Measurements from ENCODE around the gene ATP2A2. TPM values are rescaled to one million over a fixed set of nuclear protein-coding genes. Genes with fewer than 3 reads are reported as not detected.

The ATP2A2 gene
- polyA plus RNA-seq, 1 donor (not counting 4 experiments of a cell fraction or from before 2014, with no cell fraction given), result 127 TPM

DNA sequence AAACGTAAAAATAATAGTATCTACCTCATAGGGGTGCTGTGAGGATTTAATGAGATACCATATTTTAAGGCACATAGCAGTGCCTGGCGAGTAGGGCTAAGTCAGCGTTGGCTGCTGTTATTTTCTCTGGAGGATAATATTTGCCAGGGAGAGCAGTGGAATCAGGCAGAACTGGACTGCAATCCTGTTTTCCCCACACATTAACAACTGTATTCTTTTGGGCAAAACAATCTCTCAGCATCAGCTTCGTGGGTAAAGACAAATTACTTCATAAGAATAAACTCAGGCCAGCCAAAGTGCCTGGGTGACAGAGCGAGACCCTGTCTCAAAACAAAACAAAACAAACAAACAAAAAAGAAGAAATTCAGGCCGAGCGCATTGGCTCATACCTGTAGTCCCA lies 29.7 kb upstream of the ATP2A2 start:
- DNase-seq (ENCODE audit: low read depth, low spot score), result no peak
- Histone ChIP-seq H3K79me2 (ENCODE audit: control insufficient read depth, insufficient read depth, low read length) (no peaks in the 10 kb centered on the region), H2AFZ (ENCODE audit: control insufficient read depth, low read length) (no peak overlapping the region), H4K20me1 (ENCODE audit: control insufficient read depth, extremely low read depth, insufficient read depth, low read length) (no peaks in the 10 kb centered on the region), H3K4me3 (ENCODE audit: control insufficient read depth in 2 of 3, extremely low read depth in 1 of 3, insufficient read depth in 2 of 3, low read depth in 1 of 3, low read length in 3 of 3) (no peak overlapping the region), H3K9me3 (ENCODE audit: control insufficient read depth, low read depth, low read length) (no peaks in the 10 kb centered on the region), H3K4me1 (ENCODE audit: control insufficient read depth, extremely low read depth, insufficient read depth, low read length) (peaks cover 28% of the 10 kb centered on the region), H3K36me3 (ENCODE audit: control insufficient read depth in 2 of 2, extremely low read depth in 1 of 2, insufficient read depth in 2 of 2, low read length in 2 of 2) (no peaks in the 10 kb centered on the region), H3K27ac (ENCODE audit: control insufficient read depth, insufficient read depth, low read length) (no peak overlapping the region), H3K9ac (ENCODE audit: control insufficient read depth, extremely low read depth, insufficient read depth, low read length) (no peak overlapping the region), H3K9me1 (ENCODE audit: control insufficient read depth, extremely low read depth, insufficient read depth, low read length) (no peaks in the 10 kb centered on the region), H3K4me2 (ENCODE audit: control insufficient read depth, extremely low read depth, insufficient read depth, low read depth, low read length) (no peak overlapping the region), H3K27me3 (ENCODE audit: control insufficient read depth, extremely low read depth, insufficient read depth, low read length) (no peaks in the 10 kb centered on the region)
- TF ChIP-seq, protein P1, sequence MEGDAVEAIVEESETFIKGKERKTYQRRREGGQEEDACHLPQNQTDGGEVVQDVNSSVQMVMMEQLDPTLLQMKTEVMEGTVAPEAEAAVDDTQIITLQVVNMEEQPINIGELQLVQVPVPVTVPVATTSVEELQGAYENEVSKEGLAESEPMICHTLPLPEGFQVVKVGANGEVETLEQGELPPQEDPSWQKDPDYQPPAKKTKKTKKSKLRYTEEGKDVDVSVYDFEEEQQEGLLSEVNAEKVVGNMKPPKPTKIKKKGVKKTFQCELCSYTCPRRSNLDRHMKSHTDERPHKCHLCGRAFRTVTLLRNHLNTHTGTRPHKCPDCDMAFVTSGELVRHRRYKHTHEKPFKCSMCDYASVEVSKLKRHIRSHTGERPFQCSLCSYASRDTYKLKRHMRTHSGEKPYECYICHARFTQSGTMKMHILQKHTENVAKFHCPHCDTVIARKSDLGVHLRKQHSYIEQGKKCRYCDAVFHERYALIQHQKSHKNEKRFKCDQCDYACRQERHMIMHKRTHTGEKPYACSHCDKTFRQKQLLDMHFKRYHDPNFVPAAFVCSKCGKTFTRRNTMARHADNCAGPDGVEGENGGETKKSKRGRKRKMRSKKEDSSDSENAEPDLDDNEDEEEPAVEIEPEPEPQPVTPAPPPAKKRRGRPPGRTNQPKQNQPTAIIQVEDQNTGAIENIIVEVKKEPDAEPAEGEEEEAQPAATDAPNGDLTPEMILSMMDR (optimal IDR thresholded peaks at IDR 0.05 in 1 of 3, IDR thresholded peaks at IDR 0.05 in 1 of 3, conservative IDR thresholded peaks at IDR 0.05 in 1 of 3; ENCODE audit: extremely low read depth in 1 of 3, insufficient read depth in 2 of 3, low read length in 3 of 3), result no peak
- TF ChIP-seq EZH2 (IDR thresholded peaks at IDR 0.05; ENCODE audit: low read length), result no peak
- dilution Hi-C loops (cut with MboI; ENCODE audit: extremely low pct_ligation_motif_present, low sequenced_read_pairs), result no loop called here
- FAIRE-seq, result no peak

DNA sequence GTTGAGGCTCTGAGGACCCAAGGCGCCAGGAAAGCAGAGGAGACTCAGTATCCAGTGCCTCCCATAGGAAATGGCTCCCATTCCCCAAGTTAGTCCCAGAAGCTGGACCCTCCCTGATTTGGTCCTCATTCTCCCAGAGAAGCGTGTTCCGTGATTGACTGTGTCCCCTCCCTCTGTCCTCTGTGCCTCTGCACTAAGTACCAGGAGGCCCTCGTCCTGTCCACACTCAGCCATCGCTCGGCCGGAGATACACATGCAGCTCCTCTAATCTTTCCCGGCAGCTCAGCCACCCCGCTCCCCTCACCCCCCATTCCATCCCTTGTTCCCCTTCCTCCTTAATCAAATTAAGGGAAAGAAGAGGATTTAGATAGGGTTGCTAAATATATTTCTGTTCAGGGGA lies 28.3 kb upstream of the ATP2A2 start:
- FAIRE-seq (no peak), DNase-seq (ENCODE audit: low read depth, low spot score) (no peak)
- no peak overlapping the region for H3K4me3 ChIP-seq (ENCODE audit: control insufficient read depth in 2 of 3, extremely low read depth in 1 of 3, insufficient read depth in 2 of 3, low read depth in 1 of 3, low read length in 3 of 3)
- TF ChIP-seq EZH2 (IDR thresholded peaks at IDR 0.05; ENCODE audit: low read length), result no peak
- TF ChIP-seq, protein P1 (optimal IDR thresholded peaks at IDR 0.05 in 1 of 3, IDR thresholded peaks at IDR 0.05 in 1 of 3, conservative IDR thresholded peaks at IDR 0.05 in 1 of 3; ENCODE audit: extremely low read depth in 1 of 3, insufficient read depth in 2 of 3, low read length in 3 of 3), result no peak
- H2AFZ ChIP-seq (ENCODE audit: control insufficient read depth, low read length), result no peak overlapping the region
- H3K79me2 ChIP-seq (ENCODE audit: control insufficient read depth, insufficient read depth, low read length), result no peaks in the 10 kb centered on the region
- H3K9me3 ChIP-seq (ENCODE audit: control insufficient read depth, low read depth, low read length), result no peaks in the 10 kb centered on the region
- no peaks in the 10 kb centered on the region for H3K9me1 ChIP-seq (ENCODE audit: control insufficient read depth, extremely low read depth, insufficient read depth, low read length)
- H3K9ac ChIP-seq (ENCODE audit: control insufficient read depth, extremely low read depth, insufficient read depth, low read length), result no peak overlapping the region
- no peak overlapping the region for H3K4me2 ChIP-seq (ENCODE audit: control insufficient read depth, extremely low read depth, insufficient read depth, low read depth, low read length)
- no peak overlapping the region for H3K27ac ChIP-seq (ENCODE audit: control insufficient read depth, insufficient read depth, low read length)
- dilution Hi-C loops (cut with MboI; ENCODE audit: extremely low pct_ligation_motif_present, low sequenced_read_pairs), result no loop called here
- no peaks in the 10 kb centered on the region for H4K20me1 ChIP-seq (ENCODE audit: control insufficient read depth, extremely low read depth, insufficient read depth, low read length)
- peaks cover 15% of the 10 kb centered on the region for H3K4me1 ChIP-seq (ENCODE audit: control insufficient read depth, extremely low read depth, insufficient read depth, low read length)
- H3K36me3 ChIP-seq (ENCODE audit: control insufficient read depth in 2 of 2, extremely low read depth in 1 of 2, insufficient read depth in 2 of 2, low read length in 2 of 2), result no peaks in the 10 kb centered on the region
- H3K27me3 ChIP-seq (ENCODE audit: control insufficient read depth, extremely low read depth, insufficient read depth, low read length), result no peaks in the 10 kb centered on the region
